Glutamatergic neuron (in vitro differentiated cells): Measurements from ENCODE around the gene TRIM33. TPM values are rescaled to one million over a fixed set of nuclear protein-coding genes. Genes with fewer than 3 reads are reported as not detected.

Experiments used
- DNase-seq: peaks from one replicate; pipeline ENCODE4 v3.0.0; 2022
- H3K27ac Mint-ChIP-seq: one replicate; pipeline ENCODE4 v1.8.0; 2020; ENCODE audit warnings: mild to moderate bottlenecking, mixed read lengths, inconsistent platforms; ENCODE audit not compliant: unreplicated experiment
- H3K27me3 Mint-ChIP-seq: one replicate; pipeline ENCODE4 v1.8.0; 2020; ENCODE audit warnings: mild to moderate bottlenecking, moderate library complexity, mixed read lengths, inconsistent platforms; ENCODE audit not compliant: unreplicated experiment
- H3K36me3 Mint-ChIP-seq: one replicate; pipeline ENCODE4 v1.8.0; 2020; ENCODE audit warnings: mild to moderate bottlenecking, mixed read lengths, inconsistent platforms; ENCODE audit not compliant: unreplicated experiment
- H3K4me1 Mint-ChIP-seq: one replicate; pipeline ENCODE4 v1.8.0; 2020; ENCODE audit warnings: mild to moderate bottlenecking, low read depth, mixed read lengths, inconsistent platforms; ENCODE audit not compliant: unreplicated experiment
- H3K4me3 Mint-ChIP-seq: one replicate; pipeline ENCODE4 v1.8.0; 2020; ENCODE audit warnings: mild to moderate bottlenecking, mixed read lengths, inconsistent platforms; ENCODE audit not compliant: unreplicated experiment
- H3K9me3 Mint-ChIP-seq: one replicate; pipeline ENCODE4 v1.8.0; 2020; ENCODE audit warnings: mild to moderate bottlenecking, moderate library complexity, mixed read lengths, inconsistent platforms; ENCODE audit not compliant: unreplicated experiment
- total RNA-seq: library from RNA; stranded (reverse); fragmentation: NEBNext Ultra II Directional; extraction: Animal tissue kit (Norgen Biotek cat#: 25700); gene quantifications from one replicate; pipeline ENCODE4 v1.2.1, GENCODE V29; 2021; ENCODE audit not compliant: unreplicated experiment
- TF ChIP-seq, protein P1 (sequence below): fragments of 200-600 bp; sonication (generic); IDR thresholded peaks from one replicate; pipeline ENCODE4 v1.5.0; 2021; ENCODE audit not compliant: partially characterized antibody, unreplicated experiment

TRIM33 gene
- total RNA-seq, 1 donor from 2014 or later, result 69.3 TPM

DNA sequence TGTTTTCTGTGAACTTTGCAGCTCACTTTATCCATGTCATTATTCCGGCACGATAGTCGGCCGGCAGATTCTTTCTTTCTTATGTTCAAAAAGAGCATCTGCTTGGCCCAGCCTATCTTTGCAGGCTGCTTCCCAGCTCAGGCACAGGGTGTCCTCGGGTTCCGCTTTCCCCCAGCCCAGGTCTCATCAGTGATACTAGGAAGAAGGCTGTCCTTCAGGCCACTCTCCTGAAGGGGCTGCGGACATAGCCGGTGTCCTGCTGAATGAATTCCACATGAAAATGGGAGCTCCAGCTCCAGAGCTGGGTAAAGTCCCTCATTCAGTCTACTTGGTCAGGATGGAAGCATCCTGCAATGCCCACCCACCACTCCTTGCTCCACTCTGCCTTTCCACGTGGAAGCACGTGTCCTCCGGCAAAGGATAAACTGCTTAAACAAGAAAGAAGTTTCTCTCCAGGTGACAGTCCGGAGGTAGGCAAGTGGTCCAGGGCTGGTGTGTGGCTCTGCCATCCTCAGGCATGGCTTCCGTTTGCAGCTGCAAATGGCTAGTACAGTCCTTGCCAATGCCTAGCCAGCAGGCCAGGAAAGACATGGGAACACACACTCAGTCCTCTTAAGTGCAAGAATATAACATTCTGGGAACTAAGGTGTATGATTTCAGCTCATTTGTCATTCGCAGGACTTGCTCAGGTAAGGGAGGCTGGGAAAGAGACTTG, 161.0 kb downstream of the TRIM33 start:
- no peak overlapping the region for H3K27ac Mint-ChIP-seq
- TF ChIP-seq, protein P1, sequence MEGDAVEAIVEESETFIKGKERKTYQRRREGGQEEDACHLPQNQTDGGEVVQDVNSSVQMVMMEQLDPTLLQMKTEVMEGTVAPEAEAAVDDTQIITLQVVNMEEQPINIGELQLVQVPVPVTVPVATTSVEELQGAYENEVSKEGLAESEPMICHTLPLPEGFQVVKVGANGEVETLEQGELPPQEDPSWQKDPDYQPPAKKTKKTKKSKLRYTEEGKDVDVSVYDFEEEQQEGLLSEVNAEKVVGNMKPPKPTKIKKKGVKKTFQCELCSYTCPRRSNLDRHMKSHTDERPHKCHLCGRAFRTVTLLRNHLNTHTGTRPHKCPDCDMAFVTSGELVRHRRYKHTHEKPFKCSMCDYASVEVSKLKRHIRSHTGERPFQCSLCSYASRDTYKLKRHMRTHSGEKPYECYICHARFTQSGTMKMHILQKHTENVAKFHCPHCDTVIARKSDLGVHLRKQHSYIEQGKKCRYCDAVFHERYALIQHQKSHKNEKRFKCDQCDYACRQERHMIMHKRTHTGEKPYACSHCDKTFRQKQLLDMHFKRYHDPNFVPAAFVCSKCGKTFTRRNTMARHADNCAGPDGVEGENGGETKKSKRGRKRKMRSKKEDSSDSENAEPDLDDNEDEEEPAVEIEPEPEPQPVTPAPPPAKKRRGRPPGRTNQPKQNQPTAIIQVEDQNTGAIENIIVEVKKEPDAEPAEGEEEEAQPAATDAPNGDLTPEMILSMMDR, result no peak
- no peak overlapping the region for H3K4me3 Mint-ChIP-seq
- H3K27me3 Mint-ChIP-seq, result peaks cover 31% of the 10 kb centered on the region
- H3K36me3 Mint-ChIP-seq, result peaks cover 8% of the 10 kb centered on the region
- DNase-seq, result no peak
- H3K4me1 Mint-ChIP-seq, result peaks cover 51% of the 10 kb centered on the region
- H3K9me3 Mint-ChIP-seq, result peaks cover 31% of the 10 kb centered on the region

DNA sequence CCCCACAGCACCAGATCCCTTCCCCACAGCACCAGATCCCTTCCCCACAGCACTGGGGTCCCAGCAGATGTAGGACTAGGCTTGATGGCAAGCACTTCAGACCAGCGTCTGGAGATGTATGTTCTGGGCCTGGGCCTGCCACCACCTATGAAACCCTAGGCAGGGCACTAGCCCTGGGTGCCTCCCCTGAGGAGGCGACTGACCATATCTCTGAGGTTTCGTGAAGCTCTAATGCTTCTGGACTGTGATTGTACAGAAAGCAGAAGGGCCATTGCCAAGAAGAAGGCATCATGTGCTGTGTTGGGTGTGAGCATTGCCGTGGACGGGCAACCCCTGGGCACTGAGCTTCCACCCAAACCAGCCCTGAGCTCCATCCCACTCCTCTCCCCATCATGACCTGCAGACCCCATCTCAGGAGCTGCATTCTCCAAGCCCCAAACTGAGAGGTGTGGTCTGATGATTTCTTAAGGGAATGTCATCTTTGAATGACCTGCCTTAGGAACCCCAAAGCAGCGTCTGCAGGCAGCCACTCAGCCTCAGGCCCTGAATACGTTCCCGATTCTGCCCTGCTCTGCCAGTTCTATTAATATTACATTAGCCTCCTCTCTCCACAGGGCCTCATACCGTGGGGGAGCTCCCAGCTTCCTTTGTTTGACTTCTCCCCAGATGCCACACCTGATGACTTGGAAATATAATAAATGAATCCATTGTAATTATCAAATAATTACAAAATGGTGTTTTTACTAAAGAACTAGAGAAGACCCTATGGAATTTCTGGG, 163.4 kb downstream of the TRIM33 start:
- peaks cover 19% of the 10 kb centered on the region for H3K9me3 Mint-ChIP-seq
- no peak overlapping the region for H3K4me3 Mint-ChIP-seq
- no peak for DNase-seq
- peaks cover 2% of the 10 kb centered on the region for H3K36me3 Mint-ChIP-seq
- H3K27me3 Mint-ChIP-seq, result peaks cover 18% of the 10 kb centered on the region
- H3K27ac Mint-ChIP-seq, result peak overlapping the region; percentile 26
- TF ChIP-seq, protein P1, result no peak
- peaks cover 33% of the 10 kb centered on the region for H3K4me1 Mint-ChIP-seq

DNA sequence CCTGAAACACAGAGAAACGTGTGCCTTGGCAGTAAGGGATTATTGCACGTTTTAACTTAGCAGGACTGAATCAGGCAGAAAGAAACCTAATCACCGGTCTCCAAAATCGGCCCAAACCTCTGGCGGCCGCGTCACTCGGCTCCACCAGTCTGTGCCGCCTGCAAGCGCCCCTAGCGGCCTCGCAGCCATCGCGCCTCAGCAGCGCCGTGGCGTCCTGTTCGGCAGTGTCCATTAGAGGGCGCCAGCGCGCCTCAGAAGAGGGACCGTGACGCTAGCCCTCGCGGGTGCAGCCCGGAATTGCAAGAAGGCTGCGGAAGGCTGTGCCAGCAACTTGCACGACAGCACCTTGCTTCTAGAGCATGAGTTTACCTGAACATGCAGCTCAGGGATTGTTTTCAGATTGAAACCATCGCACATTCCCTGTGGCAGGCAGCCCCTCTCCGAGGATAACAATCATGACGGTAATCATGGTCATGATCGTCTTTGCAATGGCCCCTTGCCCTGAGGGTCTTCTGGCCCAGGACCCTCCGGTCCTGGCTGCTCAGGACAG, 164.4 kb downstream of the TRIM33 start:
- H3K27ac Mint-ChIP-seq, result peak overlapping the region; percentile 93
- H3K27me3 Mint-ChIP-seq, result peaks cover 11% of the 10 kb centered on the region
- peak overlapping the region; percentile 95 for H3K4me3 Mint-ChIP-seq
- peak; percentile 98 for DNase-seq
- peaks cover 8% of the 10 kb centered on the region for H3K9me3 Mint-ChIP-seq
- H3K36me3 Mint-ChIP-seq, result no peaks in the 10 kb centered on the region
- TF ChIP-seq, protein P1, result peak; percentile 100
- peaks cover 23% of the 10 kb centered on the region for H3K4me1 Mint-ChIP-seq

DNA sequence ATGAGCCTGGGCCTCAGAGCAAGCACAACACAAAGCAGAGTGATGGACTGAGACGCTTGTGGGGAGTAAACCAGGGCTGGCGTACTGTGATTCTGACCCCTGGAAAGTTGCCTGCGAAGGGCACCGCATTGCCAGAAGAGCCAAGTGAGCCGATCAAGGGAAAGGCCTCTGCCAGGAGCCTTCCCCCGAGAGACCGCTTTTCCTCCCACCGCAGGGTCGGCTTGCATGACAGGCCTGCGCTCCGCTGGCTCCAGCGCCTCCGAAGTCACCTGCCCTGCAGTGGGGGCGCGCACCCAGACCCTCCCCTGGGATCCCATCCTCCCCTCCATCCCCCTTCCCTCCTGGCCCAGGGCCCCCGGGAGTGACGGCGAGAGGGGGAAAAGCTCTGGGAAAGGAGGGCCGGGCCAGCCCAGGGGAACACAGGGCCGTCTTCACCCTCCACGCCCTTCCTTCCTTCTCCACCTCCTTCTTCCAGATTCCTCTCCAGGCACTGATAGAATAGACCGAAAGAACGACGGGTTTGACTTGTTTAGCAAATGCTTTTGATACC, 165.0 kb downstream of the TRIM33 start:
- Mint-ChIP-seq H3K4me1 (peaks cover 18% of the 10 kb centered on the region), H3K27ac (peak overlapping the region; percentile 93), H3K27me3 (peaks cover 7% of the 10 kb centered on the region), H3K4me3 (peak overlapping the region; percentile 95), H3K36me3 (no peaks in the 10 kb centered on the region), H3K9me3 (peaks cover 6% of the 10 kb centered on the region)
- DNase-seq, result peak; percentile 30
- TF ChIP-seq, protein P1, result no peak
